Right ventricle myocardium superior (tissue), 1 donor: Measurements from ENCODE around the gene FANCL. TPM values are rescaled to one million over a fixed set of nuclear protein-coding genes. Genes with fewer than 3 reads are reported as not detected.

Source experiments
- ATAC-seq: fragments of 200-7000 bp; cut with Tn5 transposase; one replicate; pipeline ENCODE4 v1.9.1; 2020; ENCODE audit warnings: mild to moderate bottlenecking; ENCODE audit not compliant: poor library complexity
- DNase-seq: peaks from one replicate; pipeline ENCODE4 v3.0.0-alpha.2; 2020
- intact Hi-C: fragments of 100-400 bp; cut with DNase I; formaldehyde crosslinking; loops from one replicate; pipeline ENCODE4 v1.11.2; 2022
- total RNA-seq: library from RNA; stranded (reverse); fragmentation: NEBNext Ultra II Directional; extraction: Animal tissue kit (Norgen Biotek cat#: 25700); gene quantifications from one replicate; pipeline ENCODE4 v1.2.1, GENCODE V29; 2021
- donor health status: DM: no; HTN: yes; CAD: no; lungs with severe emphysema.

The FANCL gene
- total RNA-seq, 1 donor from 2014 or later, result 10.8 TPM

GRCh38 chr2:58110765-58111164, 130.4 kb downstream of the FANCL start:
- ATAC-seq (no peak), DNase-seq (no peak)
- intact Hi-C loops, result no loop called here

- ATAC-seq (no peak), DNase-seq (no peak)
- intact Hi-C loops, result no loop called here
Measured at GRCh38 chr2:58109481-58109880, 131.6 kb downstream of the FANCL start.

Other genes with a start within 250 kb of the FANCL start
- 30.9 TPM for gene VRK2, start 194.5 kb downstream of the FANCL start, total RNA-seq